Measurements from ENCODE around the gene TMC7. TPM values are rescaled to one million over a fixed set of nuclear protein-coding genes. Genes with fewer than 3 reads are reported as not detected.
A peak's percentile ranks its signal among the peaks of the same experiment; 100 is the strongest.

TMC7 gene
- total and polyA plus RNA-seq, 2 of the 13 experiments (the other 11 are each of a cell fraction or from before 2014, with no cell fraction given), result 1.2 to 5.1 TPM

GRCh38 chr16:18969050-18969854 is 14.5 kb upstream of the TMC7 start (continued):
- TF ChIP-seq ZNF639 (CRISPR knock-in tag; conservative IDR thresholded peaks at IDR 0.05) (0 out of 2 replicates have a peak, but pooled peaks have one; percentile 47), MIER2 (CRISPR knock-in tag; IDR thresholded peaks at IDR 0.05) (no peak), CEBPG (CRISPR knock-in tag; IDR thresholded peaks at IDR 0.05) (peak; percentile 36; the same call in 1 of the 2 replicates), TRAFD1 (CRISPR knock-in tag; IDR thresholded peaks at IDR 0.05; ENCODE audit: borderline replicate concordance) (peak; percentile 54; the same call in 1 of the 2 replicates), ATF3 (CRISPR knock-in tag; IDR thresholded peaks at IDR 0.05) (no peak), ZNF598 (CRISPR knock-in tag; IDR thresholded peaks at IDR 0.05; ENCODE audit: borderline replicate concordance) (peak; percentile 88; the same call in 1 of the 2 replicates), MLX (CRISPR knock-in tag; IDR thresholded peaks at IDR 0.05) (0 out of 2 replicates have a peak, but pooled peaks have one; percentile 53), ZNF772 (CRISPR knock-in tag; IDR thresholded peaks at IDR 0.05) (no peak), CBFB (CRISPR knock-in tag; IDR thresholded peaks at IDR 0.05) (0 out of 2 replicates have a peak, but pooled peaks have one; percentile 54), SP4 (CRISPR knock-in tag; IDR thresholded peaks at IDR 0.05) (no peak), ZNF318 (CRISPR knock-in tag; IDR thresholded peaks at IDR 0.05) (no peak), JUN (CRISPR knock-in tag; IDR thresholded peaks at IDR 0.05) (no peak), ISL2 (CRISPR knock-in tag; IDR thresholded peaks at IDR 0.05) (no peak)
